ENCODE measurements around the gene USE1.
"Not testable (repeated sequence)": the region's sequence is repeated elsewhere in the genome, so short reads cannot be mapped to it uniquely, and the experiment has no call there.

The USE1 gene

DNA sequence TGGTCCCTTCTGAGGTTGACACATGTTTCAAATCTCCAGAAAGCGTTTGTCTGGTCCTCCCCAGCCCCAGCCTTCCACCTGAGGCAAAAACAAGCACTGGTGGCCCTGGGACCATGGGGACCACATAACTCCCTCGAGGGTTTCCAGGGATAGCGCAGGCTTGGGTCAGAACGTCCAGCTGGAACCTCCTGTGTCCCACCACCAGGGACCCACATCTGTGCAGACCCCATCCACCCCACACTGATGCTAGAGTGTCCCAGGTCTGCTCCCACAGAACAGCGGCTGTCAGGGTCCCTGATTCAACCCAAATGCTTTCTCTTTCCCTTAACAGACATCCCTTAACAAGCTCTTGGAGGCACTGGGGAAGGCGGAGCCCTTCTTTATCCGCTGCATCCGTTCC is 29.6 kb upstream of the USE1 start:
- no peak overlapping the region for H3K9ac ChIP-seq (ENCODE audit: low read length)
- H3F3A ChIP-seq (ENCODE audit: insufficient read depth, low read length) = no peaks in the 10 kb centered on the region
- H3K27me3 ChIP-seq (replicated peaks; ENCODE audit: insufficient read depth, low read length) = no peaks in the 10 kb centered on the region
- no peaks in the 10 kb centered on the region for H3K4me1 ChIP-seq (ENCODE audit: low read length)
- no peak overlapping the region for H3K4me3 ChIP-seq (ENCODE audit: low read length)
- no peaks in the 10 kb centered on the region for H4K20me1 ChIP-seq (ENCODE audit: insufficient read depth, low read length)
- TF ChIP-seq EZH2 (optimal IDR thresholded peaks at IDR 0.05; ENCODE audit: low read depth, low read length) (no peak), EZH2phosphoT487 (IDR thresholded peaks at IDR 0.05; ENCODE audit: low read length) (no peak)
- TF ChIP-seq, protein P1, sequence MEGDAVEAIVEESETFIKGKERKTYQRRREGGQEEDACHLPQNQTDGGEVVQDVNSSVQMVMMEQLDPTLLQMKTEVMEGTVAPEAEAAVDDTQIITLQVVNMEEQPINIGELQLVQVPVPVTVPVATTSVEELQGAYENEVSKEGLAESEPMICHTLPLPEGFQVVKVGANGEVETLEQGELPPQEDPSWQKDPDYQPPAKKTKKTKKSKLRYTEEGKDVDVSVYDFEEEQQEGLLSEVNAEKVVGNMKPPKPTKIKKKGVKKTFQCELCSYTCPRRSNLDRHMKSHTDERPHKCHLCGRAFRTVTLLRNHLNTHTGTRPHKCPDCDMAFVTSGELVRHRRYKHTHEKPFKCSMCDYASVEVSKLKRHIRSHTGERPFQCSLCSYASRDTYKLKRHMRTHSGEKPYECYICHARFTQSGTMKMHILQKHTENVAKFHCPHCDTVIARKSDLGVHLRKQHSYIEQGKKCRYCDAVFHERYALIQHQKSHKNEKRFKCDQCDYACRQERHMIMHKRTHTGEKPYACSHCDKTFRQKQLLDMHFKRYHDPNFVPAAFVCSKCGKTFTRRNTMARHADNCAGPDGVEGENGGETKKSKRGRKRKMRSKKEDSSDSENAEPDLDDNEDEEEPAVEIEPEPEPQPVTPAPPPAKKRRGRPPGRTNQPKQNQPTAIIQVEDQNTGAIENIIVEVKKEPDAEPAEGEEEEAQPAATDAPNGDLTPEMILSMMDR (IDR thresholded peaks at IDR 0.05; ENCODE audit: low read length) = no peak
- no peaks in the 10 kb centered on the region for H3K9me2 ChIP-seq (replicated peaks; ENCODE audit: insufficient read depth, low read length)
- H3K27ac ChIP-seq (ENCODE audit: low read length) = no peak overlapping the region
- H3K9me3 ChIP-seq (replicated peaks; ENCODE audit: insufficient read depth, low read length) = no peaks in the 10 kb centered on the region
- no peak for DNase-seq
- no peak overlapping the region for H3K4me2 ChIP-seq (ENCODE audit: low read depth, low read length)
- no peak overlapping the region for H2AFZ ChIP-seq (ENCODE audit: low read length)
- no peaks in the 10 kb centered on the region for H3K36me3 ChIP-seq (replicated peaks; ENCODE audit: insufficient read depth, low read length)
- H3K79me2 ChIP-seq (ENCODE audit: low read length) = no peaks in the 10 kb centered on the region

DNA sequence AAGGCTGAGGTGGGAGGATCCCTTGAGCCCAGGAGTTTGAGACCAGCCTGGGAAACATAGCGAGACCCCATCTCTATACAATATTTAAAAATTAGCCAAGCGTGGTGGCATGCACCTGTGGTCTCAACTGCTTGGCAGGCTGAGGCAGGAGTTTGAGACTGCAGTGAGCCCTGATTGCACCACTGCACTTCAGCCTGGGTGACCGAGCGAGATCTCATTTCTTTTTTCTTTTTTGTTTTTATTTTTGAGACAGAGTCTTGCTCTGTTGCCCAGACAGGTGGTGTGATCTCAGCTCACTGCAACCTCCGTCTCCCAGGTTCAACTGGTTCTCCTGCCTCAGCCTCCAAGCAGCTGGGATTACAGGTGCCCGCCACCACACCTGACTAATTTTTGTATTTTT is 23.4 kb upstream of the USE1 start:
- not testable (repeated sequence) for H3K4me3 ChIP-seq (ENCODE audit: low read length); H3K27ac ChIP-seq (ENCODE audit: low read length); H3K36me3 ChIP-seq (replicated peaks; ENCODE audit: insufficient read depth, low read length); H3K79me2 ChIP-seq (ENCODE audit: low read length); H3F3A ChIP-seq (ENCODE audit: insufficient read depth, low read length); H2AFZ ChIP-seq (ENCODE audit: low read length); H3K9ac ChIP-seq (ENCODE audit: low read length); H3K9me3 ChIP-seq (replicated peaks; ENCODE audit: insufficient read depth, low read length); H3K27me3 ChIP-seq (replicated peaks; ENCODE audit: insufficient read depth, low read length); H3K4me2 ChIP-seq (ENCODE audit: low read depth, low read length); DNase-seq; H3K9me2 ChIP-seq (replicated peaks; ENCODE audit: insufficient read depth, low read length); H4K20me1 ChIP-seq (ENCODE audit: insufficient read depth, low read length); H3K4me1 ChIP-seq (ENCODE audit: low read length)

DNA sequence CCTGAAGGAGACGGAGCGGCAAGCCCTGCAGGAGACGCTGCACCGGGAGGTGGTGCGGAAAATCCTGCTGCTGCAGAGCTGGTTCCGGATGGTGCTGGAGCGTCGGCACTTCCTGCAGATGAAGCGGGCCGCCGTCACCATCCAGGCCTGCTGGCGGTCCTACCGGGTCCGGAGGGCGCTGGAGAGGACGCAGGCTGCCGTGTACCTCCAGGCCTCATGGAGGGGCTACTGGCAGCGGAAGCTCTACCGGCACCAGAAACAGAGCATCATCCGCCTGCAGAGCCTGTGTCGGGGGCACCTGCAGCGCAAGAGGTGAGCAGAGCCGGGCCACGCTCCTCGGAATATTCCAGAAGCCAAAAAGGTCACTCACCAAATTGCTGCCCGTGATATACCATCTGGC is 22.4 kb upstream of the USE1 start:
- TF ChIP-seq, protein P1 (IDR thresholded peaks at IDR 0.05; ENCODE audit: low read length) = no peak
- TF ChIP-seq EZH2phosphoT487 (IDR thresholded peaks at IDR 0.05; ENCODE audit: low read length) (no peak), EZH2 (optimal IDR thresholded peaks at IDR 0.05; ENCODE audit: low read depth, low read length) (no peak)
- Histone ChIP-seq H3K9me3 (replicated peaks; ENCODE audit: insufficient read depth, low read length) (no peaks in the 10 kb centered on the region), H2AFZ (ENCODE audit: low read length) (no peak overlapping the region), H3K36me3 (replicated peaks; ENCODE audit: insufficient read depth, low read length) (no peaks in the 10 kb centered on the region), H3K27ac (ENCODE audit: low read length) (no peak overlapping the region), H3K79me2 (ENCODE audit: low read length) (no peaks in the 10 kb centered on the region), H3K4me3 (ENCODE audit: low read length) (no peak overlapping the region), H3K4me1 (ENCODE audit: low read length) (no peaks in the 10 kb centered on the region), H3K9ac (ENCODE audit: low read length) (no peak overlapping the region), H3K9me2 (replicated peaks; ENCODE audit: insufficient read depth, low read length) (no peaks in the 10 kb centered on the region), H3K4me2 (ENCODE audit: low read depth, low read length) (no peak overlapping the region), H4K20me1 (ENCODE audit: insufficient read depth, low read length) (no peaks in the 10 kb centered on the region), H3K27me3 (replicated peaks; ENCODE audit: insufficient read depth, low read length) (no peaks in the 10 kb centered on the region), H3F3A (ENCODE audit: insufficient read depth, low read length) (no peaks in the 10 kb centered on the region)
- no peak for DNase-seq

DNA sequence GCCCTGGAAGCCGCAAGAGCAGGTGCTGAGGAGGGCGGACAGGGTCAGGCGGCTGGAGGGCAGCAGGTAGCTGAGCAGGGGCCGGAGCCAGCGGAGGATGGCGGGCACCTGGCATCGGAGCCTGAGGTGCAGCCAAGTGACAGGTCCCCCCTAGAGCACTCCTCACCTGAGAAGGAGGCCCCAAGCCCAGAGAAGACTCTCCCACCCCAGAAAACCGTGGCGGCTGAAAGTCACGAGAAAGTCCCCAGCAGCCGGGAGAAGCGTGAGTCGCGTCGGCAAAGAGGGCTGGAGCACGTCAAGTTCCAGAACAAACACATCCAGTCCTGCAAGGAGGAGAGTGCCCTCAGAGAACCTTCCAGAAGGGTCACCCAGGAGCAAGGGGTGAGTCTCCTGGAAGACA is 20.5 kb upstream of the USE1 start:
- TF ChIP-seq EZH2phosphoT487 (IDR thresholded peaks at IDR 0.05; ENCODE audit: low read length) (no peak), EZH2 (optimal IDR thresholded peaks at IDR 0.05; ENCODE audit: low read depth, low read length) (no peak)
- TF ChIP-seq, protein P1 (IDR thresholded peaks at IDR 0.05; ENCODE audit: low read length) = no peak
- no peak overlapping the region for H3K27ac ChIP-seq (ENCODE audit: low read length)
- no peaks in the 10 kb centered on the region for H3K27me3 ChIP-seq (replicated peaks; ENCODE audit: insufficient read depth, low read length)
- H3K4me1 ChIP-seq (ENCODE audit: low read length) = no peaks in the 10 kb centered on the region
- no peaks in the 10 kb centered on the region for H3K36me3 ChIP-seq (replicated peaks; ENCODE audit: insufficient read depth, low read length)
- no peaks in the 10 kb centered on the region for H3K79me2 ChIP-seq (ENCODE audit: low read length)
- H3K9me2 ChIP-seq (replicated peaks; ENCODE audit: insufficient read depth, low read length) = no peaks in the 10 kb centered on the region
- no peak overlapping the region for H3K9ac ChIP-seq (ENCODE audit: low read length)
- no peaks in the 10 kb centered on the region for H4K20me1 ChIP-seq (ENCODE audit: insufficient read depth, low read length)
- H3K9me3 ChIP-seq (replicated peaks; ENCODE audit: insufficient read depth, low read length) = no peaks in the 10 kb centered on the region
- no peak overlapping the region for H3K4me2 ChIP-seq (ENCODE audit: low read depth, low read length)
- H3F3A ChIP-seq (ENCODE audit: insufficient read depth, low read length) = no peaks in the 10 kb centered on the region
- H2AFZ ChIP-seq (ENCODE audit: low read length) = no peak overlapping the region
- H3K4me3 ChIP-seq (ENCODE audit: low read length) = no peak overlapping the region
- DNase-seq = no peak

Data from MM.1S (cell line).